Measurements from ENCODE around the gene LPCAT1. TPM values are rescaled to one million over a fixed set of nuclear protein-coding genes. Genes with fewer than 3 reads are reported as not detected.

Gene LPCAT1
- total and polyA plus RNA-seq, 3 donors from 2014 or later: 21.1 to 27.1 (median 23.9) TPM

- H3K4me1 ChIP-seq: no peaks in the 10 kb centered on the region
- no peaks in the 10 kb centered on the region for H3K27me3 ChIP-seq
- no peak overlapping the region for H3K4me3 ChIP-seq
- intact Hi-C loops (cut with DNase I; ENCODE audit: low total_unique reads): no loop called here
- 51 to 64% methylated on average over 13 to 23 of the region's 23 CpGs for WGBS, 2 donors
- no peak for TF ChIP-seq POLR2A (IDR thresholded peaks at IDR 0.05)
- TF ChIP-seq, protein P1, sequence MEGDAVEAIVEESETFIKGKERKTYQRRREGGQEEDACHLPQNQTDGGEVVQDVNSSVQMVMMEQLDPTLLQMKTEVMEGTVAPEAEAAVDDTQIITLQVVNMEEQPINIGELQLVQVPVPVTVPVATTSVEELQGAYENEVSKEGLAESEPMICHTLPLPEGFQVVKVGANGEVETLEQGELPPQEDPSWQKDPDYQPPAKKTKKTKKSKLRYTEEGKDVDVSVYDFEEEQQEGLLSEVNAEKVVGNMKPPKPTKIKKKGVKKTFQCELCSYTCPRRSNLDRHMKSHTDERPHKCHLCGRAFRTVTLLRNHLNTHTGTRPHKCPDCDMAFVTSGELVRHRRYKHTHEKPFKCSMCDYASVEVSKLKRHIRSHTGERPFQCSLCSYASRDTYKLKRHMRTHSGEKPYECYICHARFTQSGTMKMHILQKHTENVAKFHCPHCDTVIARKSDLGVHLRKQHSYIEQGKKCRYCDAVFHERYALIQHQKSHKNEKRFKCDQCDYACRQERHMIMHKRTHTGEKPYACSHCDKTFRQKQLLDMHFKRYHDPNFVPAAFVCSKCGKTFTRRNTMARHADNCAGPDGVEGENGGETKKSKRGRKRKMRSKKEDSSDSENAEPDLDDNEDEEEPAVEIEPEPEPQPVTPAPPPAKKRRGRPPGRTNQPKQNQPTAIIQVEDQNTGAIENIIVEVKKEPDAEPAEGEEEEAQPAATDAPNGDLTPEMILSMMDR (IDR thresholded peaks at IDR 0.05): no peak
- no peaks in the 10 kb centered on the region for H3K36me3 ChIP-seq (ENCODE audit: low read depth, missing control alignments)
- no peak overlapping the region for H3K27ac ChIP-seq
- DNase-seq: no peak
- H3K9me3 ChIP-seq: no peaks in the 10 kb centered on the region
These were observed 103.3 kb downstream of the LPCAT1 start for GRCh38 chr5:1420211-1421195.

DNA sequence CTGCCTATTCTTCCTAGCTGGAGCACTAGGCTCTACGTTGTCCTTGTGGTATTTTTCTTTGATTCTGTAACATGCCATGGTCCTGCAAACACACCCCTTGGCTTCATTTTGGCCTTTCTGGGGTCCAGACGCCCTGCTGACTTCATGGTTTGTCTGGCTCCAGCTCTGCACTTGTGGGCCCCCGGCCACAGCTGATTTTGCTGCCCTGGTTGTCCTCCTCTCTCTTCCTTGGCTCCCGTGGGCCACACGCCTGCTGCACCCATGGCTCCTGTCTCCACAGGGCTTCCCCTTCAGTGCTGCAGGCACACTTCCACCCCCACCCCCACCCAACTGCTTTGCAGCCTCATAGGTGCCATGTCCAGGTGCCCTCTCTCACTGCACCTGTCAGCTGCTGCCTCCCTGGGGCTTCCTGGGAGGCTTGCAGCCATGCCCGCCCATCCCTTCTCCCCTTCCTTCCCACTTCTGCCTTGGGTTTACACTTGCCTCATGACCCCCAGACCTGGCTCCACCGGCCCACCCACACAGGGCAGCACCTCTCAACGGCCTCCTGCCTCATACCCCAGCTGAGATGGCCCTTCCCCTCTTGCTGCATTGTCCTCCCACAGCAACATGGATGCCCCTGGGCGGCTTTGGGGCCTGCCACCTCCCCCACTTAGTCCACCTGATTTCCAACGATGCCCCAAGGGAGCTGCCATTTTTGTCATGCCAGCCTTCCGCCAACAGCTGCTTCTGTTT is 104.1 kb downstream of the LPCAT1 start:
- WGBS, 2 donors: 82 to 87% methylated on average over 11 of the region's 11 CpGs
- H3K36me3 ChIP-seq (ENCODE audit: low read depth, missing control alignments): no peaks in the 10 kb centered on the region
- no peak overlapping the region for H3K4me3 ChIP-seq
- no peaks in the 10 kb centered on the region for H3K9me3 ChIP-seq
- no peaks in the 10 kb centered on the region for H3K27me3 ChIP-seq
- no peak overlapping the region for H3K27ac ChIP-seq
- intact Hi-C loops (cut with DNase I; ENCODE audit: low total_unique reads): no loop called here
- TF ChIP-seq, protein P1 (IDR thresholded peaks at IDR 0.05): no peak
- no peak for TF ChIP-seq POLR2A (IDR thresholded peaks at IDR 0.05)
- H3K4me1 ChIP-seq: no peaks in the 10 kb centered on the region
- DNase-seq: no peak

GRCh38 chr5:1418921-1419280 is 104.9 kb downstream of the LPCAT1 start:
- Histone ChIP-seq H3K4me3 (no peak overlapping the region), H3K36me3 (ENCODE audit: low read depth, missing control alignments) (no peaks in the 10 kb centered on the region), H3K27me3 (no peaks in the 10 kb centered on the region), H3K4me1 (no peaks in the 10 kb centered on the region), H3K27ac (no peak overlapping the region), H3K9me3 (no peaks in the 10 kb centered on the region)
- intact Hi-C loops (cut with DNase I; ENCODE audit: low total_unique reads): no loop called here
- no peak for TF ChIP-seq POLR2A (IDR thresholded peaks at IDR 0.05)
- TF ChIP-seq, protein P1 (IDR thresholded peaks at IDR 0.05): no peak
- DNase-seq: no peak

- H3K36me3 ChIP-seq (ENCODE audit: low read depth, missing control alignments): no peaks in the 10 kb centered on the region
- H3K27me3 ChIP-seq: no peaks in the 10 kb centered on the region
- TF ChIP-seq, protein P1 (IDR thresholded peaks at IDR 0.05): no peak
- no peak for TF ChIP-seq POLR2A (IDR thresholded peaks at IDR 0.05)
- DNase-seq: no peak
- WGBS, 2 donors: 81 to 88% methylated on average over 2 of the region's 2 CpGs
- no peaks in the 10 kb centered on the region for H3K9me3 ChIP-seq
- intact Hi-C loops (cut with DNase I; ENCODE audit: low total_unique reads): no loop called here
- H3K27ac ChIP-seq: no peak overlapping the region
- H3K4me3 ChIP-seq: no peak overlapping the region
- H3K4me1 ChIP-seq: no peaks in the 10 kb centered on the region
These were observed 105.4 kb downstream of the LPCAT1 start for GRCh38 chr5:1418238-1418920.

Measured in testis (tissue), 3 donors.